Glomerular visceral epithelial cell (primary cell): Measurements from ENCODE around the gene USP24.
"Not testable (repeated sequence)": the region's sequence is repeated elsewhere in the genome, so short reads cannot be mapped to it uniquely, and the experiment has no call there.

Experiments
- DNase-seq: peaks from one replicate; pipeline ENCODE4 v3.0.0-alpha.2; 2016; ENCODE audit errors: extremely low spot score

Gene USP24

DNA sequence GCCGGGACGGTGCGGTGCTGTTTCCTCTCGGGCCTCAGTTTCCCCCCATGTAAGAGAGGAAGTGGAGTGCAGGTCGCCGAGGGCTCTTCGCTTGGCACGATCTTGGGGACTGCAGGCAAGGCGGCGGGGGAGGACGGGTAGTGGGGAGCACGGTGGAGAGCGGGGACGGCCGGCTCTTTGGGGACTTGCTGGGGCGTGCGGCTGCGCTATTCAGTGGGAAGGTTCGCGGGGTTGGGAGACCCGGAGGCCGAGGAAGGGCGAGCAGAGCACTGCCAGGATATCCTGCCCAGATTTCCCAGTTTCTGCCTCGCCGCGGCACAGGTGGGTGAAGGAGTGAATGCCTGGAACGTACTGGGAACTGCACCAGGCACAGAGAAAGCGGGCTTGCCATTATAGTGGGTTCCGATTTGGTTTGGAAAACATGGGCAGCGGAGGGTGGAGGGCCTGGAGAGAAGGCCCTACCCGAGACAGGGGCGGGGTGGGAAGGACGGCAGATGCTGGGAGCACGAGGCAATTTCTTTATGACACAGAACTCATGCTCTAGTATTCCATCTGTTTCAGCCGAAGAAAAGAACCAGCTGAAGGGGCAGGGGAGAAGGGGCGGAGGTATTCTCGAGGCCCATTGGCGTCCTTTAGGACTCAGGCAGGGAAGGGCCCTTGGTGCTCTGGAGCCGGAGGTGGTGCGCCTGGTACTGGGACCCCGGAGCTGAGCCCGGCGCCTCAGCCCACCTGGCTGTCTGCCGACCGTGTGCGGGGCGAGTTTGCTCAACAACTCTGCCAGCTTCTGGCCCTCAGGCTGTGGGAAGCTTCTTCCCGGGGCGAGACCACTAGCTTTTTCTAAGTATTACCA, 174.9 kb downstream of the USP24 start:
- no peak for DNase-seq

DNA sequence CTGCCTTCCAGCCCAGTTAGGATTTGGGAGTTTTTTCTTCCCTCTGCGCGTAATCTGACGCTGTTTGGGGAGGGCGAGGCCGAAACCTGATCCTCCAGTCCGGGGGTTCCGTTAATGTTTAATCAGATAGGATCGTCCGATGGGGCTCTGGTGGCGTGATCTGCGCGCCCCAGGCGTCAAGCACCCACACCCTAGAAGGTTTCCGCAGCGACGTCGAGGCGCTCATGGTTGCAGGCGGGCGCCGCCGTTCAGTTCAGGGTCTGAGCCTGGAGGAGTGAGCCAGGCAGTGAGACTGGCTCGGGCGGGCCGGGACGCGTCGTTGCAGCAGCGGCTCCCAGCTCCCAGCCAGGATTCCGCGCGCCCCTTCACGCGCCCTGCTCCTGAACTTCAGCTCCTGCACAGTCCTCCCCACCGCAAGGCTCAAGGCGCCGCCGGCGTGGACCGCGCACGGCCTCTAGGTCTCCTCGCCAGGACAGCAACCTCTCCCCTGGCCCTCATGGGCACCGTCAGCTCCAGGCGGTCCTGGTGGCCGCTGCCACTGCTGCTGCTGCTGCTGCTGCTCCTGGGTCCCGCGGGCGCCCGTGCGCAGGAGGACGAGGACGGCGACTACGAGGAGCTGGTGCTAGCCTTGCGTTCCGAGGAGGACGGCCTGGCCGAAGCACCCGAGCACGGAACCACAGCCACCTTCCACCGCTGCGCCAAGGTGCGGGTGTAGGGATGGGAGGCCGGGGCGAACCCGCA, 175.7 kb downstream of the USP24 start, which contains the start of gene PCSK9:
PCSK9 (plus strand) TSS at position 207 of the 741 bp plus-strand sequence; CDS start at position 497, 290 bp downstream.
- DNase-seq = peak; percentile 18

DNA sequence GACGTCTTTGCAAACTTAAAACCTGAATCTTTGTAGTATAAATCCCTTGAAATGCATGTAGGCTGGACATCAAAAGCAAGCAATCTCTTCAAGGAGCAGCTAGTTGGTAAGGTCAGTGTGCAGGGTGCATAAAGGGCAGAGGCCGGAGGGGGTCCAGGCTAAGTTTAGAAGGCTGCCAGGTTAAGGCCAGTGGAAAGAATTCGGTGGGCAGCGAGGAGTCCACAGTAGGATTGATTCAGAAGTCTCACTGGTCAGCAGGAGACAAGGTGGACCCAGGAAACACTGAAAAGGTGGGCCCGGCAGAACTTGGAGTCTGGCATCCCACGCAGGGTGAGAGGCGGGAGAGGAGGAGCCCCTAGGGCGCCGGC, 176.2 kb downstream of the USP24 start:
- DNase-seq = no peak

- DNase-seq = no peak
Observed at GRCh38 chr1:55038552-55038838, 176.7 kb downstream of the USP24 start.

GRCh38 chr1:55037733-55038551, 177.2 kb downstream of the USP24 start:
- no peak for DNase-seq

GRCh38 chr1:55035904-55036303, 179.3 kb downstream of the USP24 start:
- no peak for DNase-seq

DNA sequence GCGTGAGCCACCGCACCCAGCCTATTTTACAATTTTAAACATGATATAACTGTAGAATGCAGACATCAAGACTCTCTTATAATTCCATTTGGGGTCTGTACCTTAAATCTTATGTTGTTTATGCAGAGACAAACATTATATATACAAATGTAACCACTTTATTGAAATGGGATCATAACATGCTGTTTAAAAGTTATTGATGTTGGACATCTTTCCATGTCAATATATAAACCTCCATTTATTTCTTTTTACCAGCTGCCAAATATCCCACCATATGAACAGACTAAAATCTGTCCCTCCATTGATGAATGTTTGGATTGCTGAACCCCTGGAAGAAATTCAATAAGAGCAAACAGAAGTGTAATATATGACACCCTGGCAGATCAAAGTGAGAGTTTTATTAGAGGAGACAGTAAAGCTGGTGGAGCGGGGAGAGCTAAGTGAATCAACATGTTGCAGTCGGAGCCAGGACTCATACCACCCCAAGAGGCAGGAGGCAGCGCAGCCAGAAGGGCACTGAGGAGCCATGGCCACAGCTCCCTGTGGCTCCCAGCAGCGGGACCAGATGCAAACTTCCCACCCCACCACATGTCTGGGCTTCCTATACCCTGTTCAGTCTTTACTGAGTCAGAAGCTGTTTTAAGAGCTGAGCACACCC, 180.6 kb downstream of the USP24 start:
- no peak for DNase-seq

DNA sequence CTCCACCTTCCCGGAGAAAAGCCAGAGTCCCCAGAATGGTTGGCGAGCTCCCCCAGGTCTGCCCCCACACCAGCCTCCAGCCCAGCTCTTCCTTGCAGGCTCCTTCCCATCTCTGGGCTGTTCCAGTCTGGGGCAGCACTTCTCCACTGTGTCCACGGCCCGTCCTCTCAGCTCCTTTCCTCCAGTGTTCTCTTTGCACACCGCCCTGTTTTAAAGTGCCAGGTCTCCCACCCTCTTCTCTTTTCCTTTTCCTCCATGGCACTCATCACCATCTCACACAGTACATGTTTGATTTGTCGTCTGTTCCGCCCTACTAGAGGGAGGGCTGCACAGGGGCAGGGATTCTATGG, 181.9 kb downstream of the USP24 start:
- no peak for DNase-seq

- not testable (repeated sequence) for DNase-seq
Observed at GRCh38 chr1:55031098-55031497, 184.1 kb downstream of the USP24 start.

GRCh38 chr1:55026682-55027081, 188.5 kb downstream of the USP24 start:
- not testable (repeated sequence) for DNase-seq

- not testable (repeated sequence) for DNase-seq
Observed at GRCh38 chr1:55024163-55024562, 191.0 kb downstream of the USP24 start.

DNA sequence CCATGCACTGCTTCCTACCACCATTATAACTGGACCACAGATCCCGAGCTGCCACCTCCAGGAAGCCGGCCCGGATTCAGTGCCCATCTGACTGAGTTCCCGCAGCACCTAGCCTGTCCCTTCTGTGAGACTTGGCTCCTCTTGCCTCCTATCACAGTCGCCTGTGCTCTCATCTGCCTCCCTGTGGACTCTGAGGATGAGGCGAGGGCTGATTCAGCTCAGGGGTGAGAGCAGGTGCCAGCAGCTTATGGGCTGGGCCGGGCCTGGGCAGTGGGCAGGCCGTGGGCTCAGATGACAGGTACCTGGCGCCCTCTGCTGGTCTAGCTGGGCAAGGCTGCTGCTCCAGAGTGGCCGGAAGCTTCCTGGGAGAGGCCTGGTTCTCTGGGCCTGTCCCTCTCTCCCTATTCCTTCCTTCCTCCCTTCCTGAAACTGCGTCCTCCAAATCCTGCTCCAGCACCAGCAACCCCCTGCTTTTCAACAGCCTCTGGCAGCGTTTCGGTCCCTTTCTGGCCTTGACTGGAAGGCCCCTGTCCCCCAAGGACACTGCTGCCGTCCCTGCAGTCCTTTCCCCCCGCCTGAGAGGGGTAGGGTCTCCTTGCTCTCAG, 193.1 kb downstream of the USP24 start:
- DNase-seq = peak; percentile 93

DNA sequence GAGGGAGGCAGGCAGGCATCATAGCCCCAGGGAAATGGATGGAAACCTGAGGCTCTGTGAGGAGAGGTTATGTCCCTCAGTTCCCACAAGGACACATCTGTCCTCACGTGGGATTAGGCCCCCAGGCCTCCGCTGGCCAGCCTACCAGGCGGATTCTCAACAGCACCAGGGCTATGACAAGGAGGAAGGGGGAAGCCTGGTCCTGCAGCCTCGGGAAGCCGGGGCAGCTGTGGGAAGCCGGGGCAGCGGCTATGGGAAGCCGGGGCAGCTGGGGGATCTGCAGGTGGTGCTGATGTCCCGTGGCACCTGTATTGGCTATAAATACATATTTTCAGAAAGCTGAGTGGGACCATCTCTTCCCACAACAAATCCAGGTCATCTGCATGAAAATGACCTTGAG, 196.8 kb downstream of the USP24 start:
- DNase-seq = no peak
